ENCODE measurements around the gene RPL9. TPM values are rescaled to one million over a fixed set of nuclear protein-coding genes. Genes with fewer than 3 reads are reported as not detected.

The RPL9 gene
- total RNA-seq, 4 donors from 2014 or later = 3,478 to 5,831 (median 3,966) TPM

DNA sequence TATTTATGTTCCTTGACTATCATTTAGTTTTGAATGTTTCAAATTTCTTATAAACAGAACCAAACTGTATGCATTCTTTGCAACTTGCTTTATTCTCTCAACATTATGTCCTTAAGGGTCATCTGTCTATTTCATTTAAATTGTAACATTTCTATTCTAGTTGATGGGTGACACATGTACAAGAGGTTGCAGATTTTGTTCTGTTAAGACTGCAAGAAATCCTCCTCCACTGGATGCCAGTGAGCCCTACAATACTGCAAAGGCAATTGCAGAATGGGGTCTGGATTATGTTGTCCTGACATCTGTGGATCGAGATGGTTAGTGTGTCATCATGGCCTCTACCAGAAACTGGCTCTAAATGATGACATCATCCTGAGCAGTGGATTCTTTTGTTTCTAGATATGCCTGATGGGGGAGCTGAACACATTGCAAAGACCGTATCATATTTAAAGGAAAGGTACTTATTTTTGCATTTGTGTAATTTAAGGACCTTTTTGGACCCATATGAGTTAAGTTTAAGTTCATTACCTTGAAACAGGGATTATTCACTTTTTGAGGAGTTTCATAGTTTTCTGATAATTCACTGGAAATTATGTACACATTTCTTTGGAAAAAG is 6.3 kb upstream of the RPL9 start:
- TF ChIP-seq, protein P1, sequence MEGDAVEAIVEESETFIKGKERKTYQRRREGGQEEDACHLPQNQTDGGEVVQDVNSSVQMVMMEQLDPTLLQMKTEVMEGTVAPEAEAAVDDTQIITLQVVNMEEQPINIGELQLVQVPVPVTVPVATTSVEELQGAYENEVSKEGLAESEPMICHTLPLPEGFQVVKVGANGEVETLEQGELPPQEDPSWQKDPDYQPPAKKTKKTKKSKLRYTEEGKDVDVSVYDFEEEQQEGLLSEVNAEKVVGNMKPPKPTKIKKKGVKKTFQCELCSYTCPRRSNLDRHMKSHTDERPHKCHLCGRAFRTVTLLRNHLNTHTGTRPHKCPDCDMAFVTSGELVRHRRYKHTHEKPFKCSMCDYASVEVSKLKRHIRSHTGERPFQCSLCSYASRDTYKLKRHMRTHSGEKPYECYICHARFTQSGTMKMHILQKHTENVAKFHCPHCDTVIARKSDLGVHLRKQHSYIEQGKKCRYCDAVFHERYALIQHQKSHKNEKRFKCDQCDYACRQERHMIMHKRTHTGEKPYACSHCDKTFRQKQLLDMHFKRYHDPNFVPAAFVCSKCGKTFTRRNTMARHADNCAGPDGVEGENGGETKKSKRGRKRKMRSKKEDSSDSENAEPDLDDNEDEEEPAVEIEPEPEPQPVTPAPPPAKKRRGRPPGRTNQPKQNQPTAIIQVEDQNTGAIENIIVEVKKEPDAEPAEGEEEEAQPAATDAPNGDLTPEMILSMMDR (IDR thresholded peaks at IDR 0.05; ENCODE audit: low read depth) = no peak

DNA sequence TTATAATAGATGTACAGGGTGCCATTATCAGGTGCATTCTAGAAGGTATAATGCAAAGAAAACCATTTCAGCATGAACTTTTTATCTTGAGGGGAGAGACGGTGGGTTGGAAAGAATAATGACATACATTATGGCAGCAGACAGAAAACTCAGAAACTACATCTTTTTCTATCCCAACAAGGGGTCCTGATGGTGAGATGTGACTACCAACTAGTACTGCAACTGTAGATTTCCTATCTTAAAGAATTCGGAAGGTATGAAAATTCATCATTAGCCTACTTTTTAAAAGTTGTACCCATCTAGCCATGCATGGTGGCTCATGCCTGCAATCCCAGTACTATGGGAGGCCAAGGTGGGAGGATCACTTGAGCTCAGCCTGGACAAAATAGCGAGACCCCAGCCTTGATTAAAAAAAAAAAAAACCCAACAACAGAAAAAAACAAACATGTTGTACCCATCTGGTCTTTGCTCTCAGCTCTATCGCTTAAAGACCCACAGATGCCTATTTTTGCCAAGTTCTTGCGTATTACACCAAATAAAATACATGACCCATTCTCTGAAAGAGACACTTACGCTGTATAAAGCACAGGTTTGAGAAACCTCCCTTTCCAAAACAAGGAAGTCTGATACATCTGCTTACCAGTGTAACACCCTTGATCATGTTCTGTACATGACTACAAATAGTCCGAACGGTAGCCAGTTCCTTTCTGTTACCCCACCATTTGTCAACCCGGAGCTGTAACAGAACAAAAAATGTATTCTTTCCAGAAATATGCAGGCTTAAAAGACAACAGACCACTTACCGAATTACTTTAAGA is 1.6 kb downstream of the RPL9 start:
- TF ChIP-seq, protein P1 (IDR thresholded peaks at IDR 0.05; ENCODE audit: low read depth) = no peak

DNA sequence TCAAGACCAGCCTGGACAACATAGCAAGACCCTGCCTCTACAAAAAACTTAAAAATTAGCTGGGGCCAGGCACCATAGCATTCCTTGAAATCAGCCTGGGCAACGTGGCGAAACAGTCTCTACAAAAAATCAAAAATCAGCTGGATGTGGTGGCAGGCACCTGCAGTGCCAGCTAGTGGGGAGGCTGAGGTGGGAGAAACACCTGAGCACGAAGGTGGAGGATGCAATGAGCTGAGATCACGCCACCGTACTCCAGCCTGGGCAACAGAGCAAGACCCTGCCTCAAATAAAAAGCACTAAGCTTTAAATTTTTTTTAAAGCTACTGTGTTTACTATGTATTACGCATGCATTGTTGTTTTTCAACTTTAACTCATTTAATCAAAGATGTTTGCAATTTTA is 3.2 kb downstream of the RPL9 start:
- TF ChIP-seq, protein P1 (IDR thresholded peaks at IDR 0.05; ENCODE audit: low read depth) = no peak

DNA sequence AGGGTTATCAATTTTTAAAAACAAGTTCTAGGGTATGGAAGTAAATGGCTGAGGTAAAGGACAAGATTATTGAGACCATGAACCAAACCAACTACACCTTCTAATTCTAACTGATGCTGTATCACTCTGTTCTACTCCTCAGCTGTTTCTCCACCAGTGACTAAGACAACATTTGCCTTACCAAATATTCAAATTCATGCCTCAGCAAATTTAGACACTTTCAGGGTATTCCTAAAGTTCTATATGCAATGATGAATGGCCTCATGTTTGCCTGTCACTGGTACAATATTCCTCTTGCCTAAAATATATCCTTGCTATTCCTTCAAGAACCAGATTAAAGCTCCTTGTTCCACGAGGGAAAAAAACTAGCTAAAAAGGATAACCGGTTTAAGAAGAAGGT is 5.0 kb downstream of the RPL9 start:
- TF ChIP-seq, protein P1 (IDR thresholded peaks at IDR 0.05; ENCODE audit: low read depth) = no peak

DNA sequence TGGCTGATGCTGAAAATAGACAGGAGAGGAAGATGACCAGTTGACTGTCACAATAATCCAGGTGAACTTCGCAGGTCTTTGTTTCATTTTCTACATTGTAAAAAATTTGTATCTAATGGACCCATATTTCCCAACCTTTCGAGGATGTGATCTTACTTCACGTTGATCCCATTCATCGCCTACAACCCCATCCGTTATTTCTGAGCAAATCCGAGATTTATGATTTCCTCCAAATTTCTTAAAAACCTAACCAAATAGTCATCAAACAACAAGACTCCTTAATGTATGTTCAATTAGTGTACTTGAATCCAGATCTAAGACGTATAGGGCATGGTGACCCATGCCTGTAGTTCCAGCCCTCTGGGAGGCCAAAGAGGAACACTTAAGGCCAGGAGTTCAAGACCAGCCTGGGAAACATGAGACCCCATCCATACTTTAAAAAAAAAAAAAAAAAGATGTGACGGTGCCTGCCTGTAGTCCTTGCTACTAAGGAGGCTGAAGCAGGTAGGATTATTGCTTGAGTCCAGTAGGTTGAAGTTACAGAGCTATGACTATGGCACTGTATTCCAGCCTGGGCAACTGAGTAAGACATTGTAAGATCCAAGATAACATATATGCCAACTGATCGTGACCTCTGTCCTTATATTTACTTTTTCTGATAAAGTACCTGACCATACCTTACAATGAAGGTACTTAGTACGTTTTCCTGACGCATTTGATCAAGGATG is 5.7 kb downstream of the RPL9 start:
- TF ChIP-seq, protein P1 (IDR thresholded peaks at IDR 0.05; ENCODE audit: low read depth) = no peak

DNA sequence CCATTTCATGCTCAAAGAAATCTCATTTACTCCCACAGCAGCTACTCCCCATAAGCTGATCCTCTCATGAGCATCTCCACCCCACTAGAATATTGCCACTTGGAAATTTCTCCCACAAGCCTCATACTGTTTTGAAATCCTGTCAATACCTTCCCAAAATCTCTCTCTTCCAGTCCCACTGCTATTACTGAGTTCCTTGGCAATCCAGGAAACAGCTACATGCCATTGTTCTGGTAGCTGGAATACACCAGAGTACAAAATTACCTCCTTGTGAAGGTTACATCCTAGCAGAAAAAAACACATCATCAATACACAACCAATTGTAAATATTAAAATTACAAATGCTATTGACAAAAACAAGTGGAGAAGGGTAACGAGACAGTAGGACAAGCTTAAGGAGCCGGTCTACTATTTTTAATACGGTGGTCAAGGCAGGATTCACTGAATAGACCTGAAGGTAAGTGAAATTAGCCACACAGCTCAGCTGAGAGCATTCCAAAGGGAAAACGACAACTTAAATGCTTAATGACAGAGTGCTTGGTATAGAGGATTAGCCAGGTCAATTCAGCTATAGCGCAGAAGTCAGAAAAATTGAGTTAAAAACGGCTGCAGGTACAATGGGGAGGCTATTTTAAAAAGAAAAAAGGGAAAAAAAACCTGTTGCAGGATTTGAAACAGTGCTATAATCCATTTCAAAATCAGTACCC is 6.4 kb downstream of the RPL9 start:
- TF ChIP-seq, protein P1 (IDR thresholded peaks at IDR 0.05; ENCODE audit: low read depth) = no peak

Measured in subcutaneous adipose tissue (tissue), 4 donors.